GM20000 (cell line): ENCODE data around the gene ASCL2.
"Not testable (repeated sequence)": the region's sequence is repeated elsewhere in the genome, so short reads cannot be mapped to it uniquely, and the experiment has no call there.

ENCODE experiments used
- DNase-seq: peaks from one replicate; pipeline ENCODE4 v3.0.0; 2012; ENCODE audit warnings: low spot score
- TF ChIP-seq, protein P1 (sequence below): IDR thresholded peaks from 2 replicates; pipeline ENCODE4 v1.5.1; 2012; ENCODE audit warnings: mild to moderate bottlenecking, control low read depth; ENCODE audit errors: extremely low read depth, missing control alignments

The ASCL2 gene

GRCh38 chr11:2250041-2250440 is 20.3 kb downstream of the ASCL2 start:
- no peak for DNase-seq
- TF ChIP-seq, protein P1, sequence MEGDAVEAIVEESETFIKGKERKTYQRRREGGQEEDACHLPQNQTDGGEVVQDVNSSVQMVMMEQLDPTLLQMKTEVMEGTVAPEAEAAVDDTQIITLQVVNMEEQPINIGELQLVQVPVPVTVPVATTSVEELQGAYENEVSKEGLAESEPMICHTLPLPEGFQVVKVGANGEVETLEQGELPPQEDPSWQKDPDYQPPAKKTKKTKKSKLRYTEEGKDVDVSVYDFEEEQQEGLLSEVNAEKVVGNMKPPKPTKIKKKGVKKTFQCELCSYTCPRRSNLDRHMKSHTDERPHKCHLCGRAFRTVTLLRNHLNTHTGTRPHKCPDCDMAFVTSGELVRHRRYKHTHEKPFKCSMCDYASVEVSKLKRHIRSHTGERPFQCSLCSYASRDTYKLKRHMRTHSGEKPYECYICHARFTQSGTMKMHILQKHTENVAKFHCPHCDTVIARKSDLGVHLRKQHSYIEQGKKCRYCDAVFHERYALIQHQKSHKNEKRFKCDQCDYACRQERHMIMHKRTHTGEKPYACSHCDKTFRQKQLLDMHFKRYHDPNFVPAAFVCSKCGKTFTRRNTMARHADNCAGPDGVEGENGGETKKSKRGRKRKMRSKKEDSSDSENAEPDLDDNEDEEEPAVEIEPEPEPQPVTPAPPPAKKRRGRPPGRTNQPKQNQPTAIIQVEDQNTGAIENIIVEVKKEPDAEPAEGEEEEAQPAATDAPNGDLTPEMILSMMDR = no peak

DNA sequence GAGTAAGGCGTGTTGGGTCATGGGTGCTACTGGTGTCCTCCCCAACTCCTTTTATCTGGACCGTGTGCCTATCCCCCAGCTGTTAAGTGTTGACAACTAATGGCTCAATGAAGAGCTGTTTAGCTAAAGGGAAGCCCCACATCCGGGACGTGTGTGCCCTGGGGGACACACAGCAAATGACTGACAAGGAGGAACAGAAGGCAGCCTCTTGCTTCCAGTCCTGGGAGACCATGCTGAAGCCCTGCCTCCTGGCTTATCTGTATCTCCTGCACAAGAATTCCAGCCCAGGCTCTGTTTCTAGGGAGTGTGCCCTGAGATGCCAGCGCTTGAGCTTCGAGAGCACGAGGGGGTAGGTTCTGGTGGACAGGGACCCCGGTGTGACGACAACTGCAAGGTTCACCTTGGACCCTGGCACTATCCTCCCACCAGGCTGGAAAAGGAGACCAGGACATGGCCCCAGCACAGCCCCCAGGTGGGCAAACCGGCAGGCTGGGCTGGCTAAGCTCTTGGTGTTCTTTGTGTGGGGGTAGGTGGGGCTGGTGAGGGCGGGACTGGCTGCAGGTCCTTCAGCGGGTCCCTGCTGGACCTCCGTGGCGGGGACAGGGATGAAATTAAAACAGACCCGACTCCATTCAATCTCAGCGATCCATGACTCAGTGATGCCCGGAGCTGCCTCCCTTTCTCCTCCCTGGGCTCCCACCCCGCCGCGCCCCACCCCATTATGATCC is 21.0 kb downstream of the ASCL2 start:
- TF ChIP-seq, protein P1 = no peak
- DNase-seq = no peak

DNA sequence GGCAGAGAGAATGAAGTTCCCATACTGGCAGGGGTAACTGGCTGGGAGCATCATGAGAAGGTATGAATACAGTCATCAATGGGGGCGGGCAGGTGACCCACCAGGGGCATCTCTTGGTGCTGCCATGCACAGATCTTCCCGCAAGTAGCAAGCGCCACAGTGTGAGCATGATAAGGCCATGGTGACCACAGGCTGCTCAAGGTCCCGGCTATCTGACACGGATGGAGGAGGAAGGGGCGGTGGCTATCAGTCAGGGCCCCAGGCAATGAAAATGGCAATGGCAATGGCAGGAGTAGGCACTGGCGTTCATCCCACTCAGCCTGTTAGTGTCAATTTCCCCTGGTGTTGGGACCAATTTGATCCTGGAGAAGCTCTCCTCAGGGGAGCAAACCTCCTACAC is 21.6 kb downstream of the ASCL2 start:
- TF ChIP-seq, protein P1 = no peak
- no peak for DNase-seq

DNA sequence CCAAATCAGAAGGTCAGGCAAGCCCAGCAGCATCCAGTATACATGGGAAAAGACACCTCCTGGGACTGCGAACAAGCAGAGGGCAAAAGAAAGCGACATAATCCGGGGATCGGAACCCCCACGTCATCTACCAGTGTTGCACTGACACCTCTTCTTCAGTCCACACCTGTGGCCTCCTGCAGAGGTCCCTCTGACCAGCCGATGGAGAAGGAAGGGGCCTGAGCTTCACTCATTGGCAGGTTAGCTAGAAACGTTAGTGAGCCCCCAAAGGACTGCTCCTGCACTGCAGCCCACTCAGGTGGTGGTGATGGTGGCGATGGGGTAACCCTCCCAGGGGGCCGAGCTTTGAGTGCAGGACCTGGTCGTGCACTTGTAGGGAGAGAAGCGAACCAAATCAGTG is 22.1 kb downstream of the ASCL2 start:
- TF ChIP-seq, protein P1 = no peak

GRCh38 chr11:2247496-2247895 is 22.9 kb downstream of the ASCL2 start:
- DNase-seq = no peak
- TF ChIP-seq, protein P1 = no peak

More for the DNA sequence above, 22.1 kb downstream of the ASCL2 start:
- DNase-seq = no peak

- DNase-seq = no peak
- TF ChIP-seq, protein P1 = no peak
These were observed 29.6 kb downstream of the ASCL2 start for GRCh38 chr11:2240834-2241233.

DNA sequence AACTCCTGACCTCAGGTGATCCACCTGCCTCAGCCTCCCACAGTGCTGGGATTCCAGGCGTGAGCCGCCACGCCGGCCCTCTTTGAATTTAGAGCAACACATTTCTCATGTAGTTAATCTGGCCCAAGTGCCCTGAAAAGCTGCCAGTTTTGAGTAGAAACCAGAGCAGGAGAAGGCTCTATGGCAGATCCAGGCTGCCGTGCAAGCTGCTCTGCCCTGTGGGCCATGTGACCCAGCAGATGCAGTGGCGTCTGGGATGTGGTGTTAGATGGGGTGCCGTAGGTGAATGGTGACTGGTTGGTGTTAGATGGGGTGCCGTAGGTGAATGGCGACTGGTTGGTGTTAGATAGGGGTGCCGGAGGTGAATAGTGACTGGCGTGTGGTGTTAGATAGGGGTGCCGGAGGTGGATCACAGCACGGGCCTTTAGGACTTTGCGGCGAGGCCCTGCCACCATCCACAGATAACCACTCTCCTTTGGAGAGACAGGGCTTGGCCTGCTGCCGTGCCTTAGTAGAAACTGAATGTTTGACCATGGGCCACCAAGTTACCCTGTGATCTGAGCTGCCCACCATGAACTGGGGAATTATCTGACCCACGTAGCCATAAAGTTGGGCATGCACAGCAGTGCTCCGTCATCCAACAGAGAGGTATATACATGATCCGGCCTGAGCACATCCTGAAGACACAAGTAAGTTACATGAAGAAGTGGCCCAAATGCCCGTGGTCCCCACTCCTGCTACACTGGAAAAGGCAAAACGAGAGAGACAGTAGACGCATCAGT is 32.7 kb downstream of the ASCL2 start:
- TF ChIP-seq, protein P1 = no peak
- DNase-seq = no peak

GRCh38 chr11:2236381-2237134 is 33.8 kb downstream of the ASCL2 start:
- DNase-seq = not testable (repeated sequence)
